Fibroblast of skin of scalp (primary cell): Measurements from ENCODE around the gene ACYP2. TPM values are rescaled to one million over a fixed set of nuclear protein-coding genes. Genes with fewer than 3 reads are reported as not detected.
"Not testable (repeated sequence)": the region's sequence is repeated elsewhere in the genome, so short reads cannot be mapped to it uniquely, and the experiment has no call there.

Experiments
- DNase-seq: peaks from one replicate; pipeline ENCODE4 v3.0.0-alpha.2; 2013
- polyA plus RNA-seq, 2 experiments: library from polyadenylated mRNA; unstranded; fragments of 120-200 nt; gene quantifications; one replicate each; pipeline ENCODE4 v1.2.1, GENCODE V29; 2013; ENCODE audit not compliant: insufficient read length in 2 of 2

The ACYP2 gene
- polyA plus RNA-seq (2013, experiment 1 of 2; ENCODE audit: insufficient read length): 7.6 TPM
- polyA plus RNA-seq (2013, experiment 2 of 2; ENCODE audit: insufficient read length): 6.1 TPM

GRCh38 chr2:54115284-54116137, at the start of gene ACYP2:
TSS of gene ACYP2 (plus strand) at chr2:54115615.
- DNase-seq: peak; percentile 97

GRCh38 chr2:54065891-54066290, 49.5 kb upstream of the ACYP2 start:
- DNase-seq: no peak

DNA sequence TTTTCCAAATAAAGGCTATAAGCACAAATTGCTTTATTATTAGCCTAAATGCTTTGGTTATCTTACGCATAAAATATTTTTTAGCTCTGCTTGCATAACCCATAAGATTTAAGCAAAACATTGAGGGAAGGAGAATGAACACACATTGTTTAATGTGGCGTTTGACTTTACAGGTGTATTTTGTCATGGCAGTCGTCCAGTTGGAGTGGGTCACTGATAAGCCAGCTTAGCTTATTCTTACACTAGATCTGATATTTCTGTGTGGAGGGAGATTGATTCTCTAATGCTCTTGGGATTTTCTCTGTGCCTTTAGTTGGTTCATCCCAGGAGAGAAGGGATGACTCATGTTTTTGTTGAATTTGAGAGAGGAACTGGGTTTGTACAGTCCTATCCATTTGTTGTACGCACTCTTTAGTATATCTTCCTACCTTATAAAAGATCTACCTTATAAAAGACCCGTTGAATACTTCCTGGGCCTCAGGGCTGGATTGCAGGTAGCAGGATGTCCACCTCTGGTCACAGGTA, 47.5 kb upstream of the ACYP2 start:
- peak; percentile 38 for DNase-seq

DNA sequence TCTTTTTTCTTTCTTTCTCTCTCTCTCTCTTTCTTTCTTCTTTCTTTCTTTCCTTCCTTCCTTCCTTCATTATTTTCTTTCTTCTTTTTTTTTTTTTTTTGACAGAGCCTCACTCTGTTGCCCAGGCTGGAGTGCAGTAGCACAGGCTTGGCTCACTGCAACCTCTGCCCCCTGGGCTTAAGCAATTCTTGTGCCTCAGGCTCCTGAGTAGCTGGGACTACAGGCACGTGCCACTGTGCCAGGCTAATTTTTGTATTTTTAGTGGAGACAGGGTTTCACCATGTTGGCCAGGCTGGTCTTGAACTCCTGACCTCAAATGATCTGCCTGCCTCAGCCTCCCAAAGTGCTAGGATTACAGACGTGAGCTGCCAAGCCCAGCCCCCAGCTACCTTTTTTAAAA, 42.9 kb upstream of the ACYP2 start:
- not testable (repeated sequence) for DNase-seq

DNA sequence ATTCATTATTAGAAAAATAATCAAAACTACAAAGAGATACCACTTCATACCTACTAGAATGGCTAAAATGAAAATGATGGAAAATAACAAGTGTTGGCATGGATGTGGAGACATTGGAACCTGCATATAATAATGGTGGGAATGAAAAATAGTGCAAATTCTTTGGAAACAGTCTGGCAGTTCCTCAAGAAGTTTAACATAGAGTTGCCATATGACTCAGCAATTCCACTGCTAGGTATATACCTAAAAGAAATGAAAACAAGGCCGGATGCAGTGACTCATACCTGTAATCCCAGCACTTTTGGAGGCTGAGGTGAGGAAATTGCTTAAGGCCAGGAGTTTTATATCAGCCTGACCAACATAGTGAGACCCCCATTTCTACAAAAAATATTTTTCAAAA, 41.6 kb upstream of the ACYP2 start:
- DNase-seq: no peak

DNA sequence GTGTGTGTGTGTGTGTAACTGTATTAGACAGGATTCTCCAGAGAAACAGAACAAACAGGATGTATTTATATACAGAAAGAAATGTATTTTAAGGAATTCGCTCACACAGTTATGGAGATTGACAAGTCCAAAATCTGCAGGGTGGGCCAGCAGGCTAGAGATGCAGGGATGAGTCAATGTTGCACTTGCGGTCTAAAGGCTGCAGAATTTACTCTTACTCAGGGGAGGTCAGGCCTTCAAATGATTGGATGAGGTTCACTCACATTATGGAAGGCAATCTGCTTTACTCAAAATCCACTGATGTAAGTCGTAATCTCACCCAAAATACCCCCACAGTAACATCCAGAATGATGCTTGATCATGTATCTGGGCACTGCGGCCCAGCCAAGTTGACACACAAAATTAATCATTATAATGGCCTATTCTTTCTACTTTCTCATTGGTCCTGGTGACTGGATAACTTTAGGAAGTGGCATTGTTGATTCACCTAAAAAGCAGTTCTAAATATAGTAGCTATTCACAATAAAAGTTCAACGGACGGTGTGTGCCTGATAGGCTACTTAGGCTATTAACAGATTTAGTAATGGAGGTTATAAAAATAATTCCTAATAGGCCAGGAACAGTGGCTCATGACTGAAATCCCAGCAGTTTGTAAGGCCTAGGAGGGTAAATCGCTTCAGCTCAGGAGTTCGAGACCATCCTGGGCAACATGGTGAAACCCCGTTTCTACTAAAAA, 40.6 kb upstream of the ACYP2 start:
- peak; percentile 34 for DNase-seq

DNA sequence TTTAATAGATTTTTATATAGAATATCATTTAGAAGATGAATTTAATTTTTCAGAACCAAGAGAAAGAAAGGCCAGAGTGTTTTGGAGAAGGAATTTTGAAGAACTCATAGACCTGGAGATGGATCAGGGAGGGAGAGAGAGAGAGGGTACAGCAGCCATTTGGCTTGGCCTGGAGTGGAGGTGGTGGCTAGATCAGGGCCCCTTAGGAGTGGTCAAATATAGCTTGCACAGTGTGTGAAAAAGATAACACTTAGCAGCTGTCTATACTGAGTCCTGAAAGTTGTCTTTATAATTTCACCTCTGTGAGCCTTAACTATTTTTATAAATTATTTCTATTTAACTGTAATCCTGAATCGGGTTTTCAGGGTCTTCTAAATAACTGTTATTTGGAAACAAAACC, 38.8 kb upstream of the ACYP2 start:
- no peak for DNase-seq

GRCh38 chr2:54077088-54077900, 38.1 kb upstream of the ACYP2 start:
- no peak for DNase-seq

- DNase-seq: no peak
Measured at GRCh38 chr2:54079331-54079730, 36.1 kb upstream of the ACYP2 start.

GRCh38 chr2:54081574-54081973, 33.8 kb upstream of the ACYP2 start:
- DNase-seq: no peak

DNA sequence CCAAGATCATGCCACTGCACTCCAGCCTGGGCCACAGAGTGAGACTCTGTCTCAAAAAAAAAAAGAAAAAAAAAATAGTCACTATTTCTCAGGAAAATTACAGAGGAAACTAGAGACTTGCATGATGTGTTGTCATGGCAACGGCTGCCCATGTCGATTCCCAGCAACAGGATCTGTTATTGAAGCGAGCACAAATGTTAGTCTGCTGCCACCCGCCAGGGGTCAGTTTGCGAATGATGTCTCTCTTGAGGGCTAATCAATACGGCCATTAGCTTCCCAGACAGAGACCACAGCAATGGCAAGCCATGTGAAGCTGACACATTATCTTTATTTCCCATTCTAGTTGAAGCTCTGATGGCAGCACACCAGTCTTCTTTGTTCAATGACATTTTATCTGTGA, 32.4 kb upstream of the ACYP2 start:
- no peak for DNase-seq

- DNase-seq: peak; percentile 39
Measured at GRCh38 chr2:54083445-54083844, 32.0 kb upstream of the ACYP2 start.

- DNase-seq: no peak
Measured at GRCh38 chr2:54084600-54084999, 30.8 kb upstream of the ACYP2 start.

DNA sequence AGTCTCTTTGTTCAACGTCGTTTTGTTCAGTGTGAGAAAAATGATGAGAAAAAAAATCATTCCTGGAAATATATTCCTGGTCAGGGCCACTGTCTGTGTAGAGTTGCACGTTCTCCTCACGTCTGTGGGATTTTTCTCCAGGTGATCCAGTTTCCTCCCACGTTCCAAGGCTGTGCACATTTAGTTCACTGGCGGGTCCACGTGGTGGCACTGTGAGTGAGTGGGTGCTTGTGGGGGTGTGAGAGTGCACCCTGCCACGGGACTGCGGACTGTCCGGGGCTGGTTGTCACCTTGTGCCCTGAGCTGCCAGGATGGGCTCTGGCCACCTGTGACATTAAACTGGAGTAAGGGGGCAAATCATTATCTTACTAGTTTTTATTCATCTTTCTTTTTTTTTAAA, 30.3 kb upstream of the ACYP2 start:
- DNase-seq: no peak

DNA sequence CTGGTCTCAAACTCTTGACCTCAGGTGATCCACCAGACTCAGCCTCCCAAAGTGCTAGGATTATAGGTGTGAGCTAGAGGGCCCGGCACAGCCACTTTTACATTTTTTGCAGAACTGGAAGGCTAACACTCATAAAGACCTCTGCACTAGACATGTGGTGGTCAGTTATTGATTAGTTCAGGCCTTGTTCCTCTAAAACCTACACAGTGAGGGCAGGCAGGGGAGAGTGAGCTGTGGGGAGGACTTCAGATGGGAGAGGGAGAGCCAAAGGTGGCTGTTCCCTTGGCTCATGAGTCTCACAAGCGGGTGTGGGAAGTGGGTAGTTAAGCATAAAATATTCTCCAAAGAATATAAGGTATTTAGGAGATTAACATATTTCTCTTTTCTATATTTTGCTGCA, 29.3 kb upstream of the ACYP2 start:
- DNase-seq: no peak

GRCh38 chr2:54088191-54088634, 27.2 kb upstream of the ACYP2 start:
- peak; percentile 26 for DNase-seq

DNA sequence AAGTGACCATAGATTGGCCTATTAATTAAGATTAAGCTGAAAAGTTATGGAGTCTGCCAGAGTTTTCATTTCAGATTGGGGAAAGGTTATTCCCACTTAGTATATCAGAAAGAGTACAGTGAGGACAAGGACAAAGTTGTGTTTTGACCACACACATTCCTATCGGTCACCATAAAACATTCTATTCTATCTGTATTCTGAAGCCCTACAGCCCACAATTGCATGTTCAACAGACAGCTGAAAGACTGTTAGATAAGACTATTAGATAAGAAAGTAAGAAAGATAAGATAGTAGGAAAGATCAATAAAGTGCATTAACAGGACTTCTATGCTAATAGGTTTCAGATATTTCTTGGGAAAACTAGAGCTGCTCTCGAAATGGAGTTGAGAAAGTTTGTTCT, 26.7 kb upstream of the ACYP2 start:
- no peak for DNase-seq

DNA sequence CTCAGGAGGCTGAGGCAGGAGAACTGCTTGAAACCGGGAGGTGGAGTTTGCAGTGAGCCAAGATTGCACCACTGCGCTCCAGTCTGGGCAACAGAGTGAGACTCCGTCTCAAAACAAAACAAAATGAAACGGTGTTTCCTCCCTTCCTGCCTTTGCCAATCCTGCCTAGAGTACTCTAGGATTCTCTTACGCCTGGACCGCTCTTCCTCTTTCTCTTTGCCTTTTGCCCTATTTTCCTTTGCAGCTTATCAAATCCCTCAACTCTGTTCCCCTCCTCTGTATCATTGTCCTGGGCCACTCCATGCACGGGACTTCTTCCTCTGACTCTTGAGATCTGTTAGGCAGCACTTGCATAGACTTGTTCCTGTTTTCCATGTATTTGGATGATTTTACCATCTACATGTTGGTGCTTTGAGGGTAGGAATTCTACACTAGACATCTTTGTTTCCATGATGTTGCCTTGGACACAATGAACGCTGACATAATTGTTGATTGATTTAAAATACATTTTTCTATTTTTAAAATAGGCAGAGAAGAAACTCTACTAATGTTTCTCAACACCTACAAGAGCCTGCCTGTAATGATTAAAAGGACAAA, 24.8 kb upstream of the ACYP2 start:
- DNase-seq: no peak

GRCh38 chr2:54092940-54093339, 22.5 kb upstream of the ACYP2 start:
- DNase-seq: no peak

GRCh38 chr2:54095406-54095805, 20.0 kb upstream of the ACYP2 start:
- DNase-seq: not testable (repeated sequence)

DNA sequence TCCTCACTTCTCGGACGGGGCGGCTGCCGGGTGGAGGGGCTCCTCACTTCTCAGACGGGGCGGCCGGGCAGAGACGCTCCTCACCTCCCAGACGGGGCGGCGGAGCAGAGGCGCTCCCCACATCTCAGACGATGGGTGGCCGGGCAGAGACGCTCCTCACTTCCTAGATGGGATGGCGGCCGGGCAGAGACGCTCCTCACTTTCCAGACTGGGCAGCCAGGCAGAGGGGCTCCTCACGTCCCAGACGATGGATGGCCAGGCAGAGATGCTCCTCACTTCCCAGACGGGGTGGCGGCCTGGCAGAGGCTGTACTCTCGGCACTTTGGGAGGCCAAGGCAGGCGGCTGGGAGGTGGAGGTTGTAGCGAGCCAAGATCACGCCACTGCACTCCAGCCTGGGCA, 19.3 kb upstream of the ACYP2 start:
- DNase-seq: not testable (repeated sequence)

DNA sequence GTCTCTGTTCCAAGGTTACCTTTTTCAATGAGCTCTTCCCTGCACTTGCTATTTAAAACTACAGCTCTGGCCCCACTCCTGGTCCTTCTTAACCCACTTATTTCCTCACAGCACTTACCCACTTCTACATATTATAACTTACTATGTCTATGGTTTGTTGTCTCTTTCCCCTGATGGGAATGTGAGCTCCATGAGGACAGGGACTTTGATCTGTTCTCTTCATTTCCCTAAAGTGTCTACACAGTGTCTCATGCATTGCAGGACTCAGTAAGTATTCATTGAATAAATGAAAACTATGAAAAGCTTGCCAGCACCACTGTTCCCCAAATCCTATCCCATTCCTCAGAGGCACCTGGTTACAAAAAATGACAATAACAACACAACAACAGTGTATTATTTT, 18.3 kb upstream of the ACYP2 start:
- DNase-seq: no peak
